PC-3 (cell line): ENCODE data around the gene AGAP1. TPM values are rescaled to one million over a fixed set of nuclear protein-coding genes. Genes with fewer than 3 reads are reported as not detected.

ENCODE experiments used
- ATAC-seq: fragments of 200-7000 bp; cut with Tn5 transposase; 2 replicates; pipeline ENCODE4 v1.9.1; 2020; ENCODE audit warnings: mild to moderate bottlenecking, moderate library complexity
- BruUV-seq: library from RNA; stranded (reverse); fragments of 400-500 nt; replicated peaks from 2 replicates; lab custom pipeline; 2021; lab: Mats Ljungman, UMichigan
- CTCF ChIA-PET: fragments of 300-600 bp; sonication (Branson Sonifier 250); formaldehyde crosslinking; loops from one replicate; lab custom pipeline; 2022; ENCODE audit warnings: antibody characterized with exemption; lab: Charles Lee
- POLR2A ChIA-PET: fragments of 300-600 bp; sonication (Branson Sonifier 250); formaldehyde crosslinking; loops from one replicate; lab custom pipeline; 2022; ENCODE audit warnings: antibody characterized with exemption; ENCODE audit not compliant: unreplicated experiment; lab: Charles Lee
- DNase-seq: peaks from one replicate; pipeline ENCODE4 v3.0.0-alpha.2; 2015
- H2AFZ ChIP-seq: fragments of 300-600 bp; sonication (generic); 2 replicates; pipeline ENCODE4 v1.6.0; 2016; ENCODE audit warnings: antibody characterized with exemption, low read length
- H3F3A ChIP-seq: fragments of 300-600 bp; sonication (generic); one replicate; pipeline ENCODE4 v1.6.0; 2017; ENCODE audit warnings: antibody characterized with exemption, low read length, control low read depth, mild to moderate bottlenecking; ENCODE audit not compliant: unreplicated experiment
- H3K27ac ChIP-seq: fragments of 300-600 bp; sonication (generic); 2 replicates; pipeline ENCODE4 v1.5.1; 2016; ENCODE audit warnings: mild to moderate bottlenecking, low read length
- H3K27me3 ChIP-seq: fragments of 300-600 bp; sonication (generic); 2 replicates; pipeline ENCODE4 v1.6.1; 2016; ENCODE audit warnings: low read length, mixed read lengths
- H3K36me3 ChIP-seq: fragments of 300-600 bp; sonication (generic); 2 replicates; pipeline ENCODE4 v1.6.1; 2016; ENCODE audit warnings: low read depth, mixed run types, low read length, mixed read lengths
- H3K4me1 ChIP-seq: fragments of 300-600 bp; sonication (generic); 2 replicates; pipeline ENCODE4 v1.5.1; 2016; ENCODE audit warnings: low read length; ENCODE audit not compliant: insufficient read depth
- H3K4me2 ChIP-seq: fragments of 300-600 bp; sonication (generic); 2 replicates; pipeline ENCODE4 v1.6.0; 2016; ENCODE audit warnings: low read length
- H3K4me3 ChIP-seq: fragments of 300-600 bp; sonication (generic); 2 replicates; pipeline ENCODE4 v1.5.1; 2016; ENCODE audit warnings: mild to moderate bottlenecking, low read length, mixed read lengths
- H3K79me2 ChIP-seq: fragments of 300-600 bp; sonication (generic); 2 replicates; pipeline ENCODE4 v1.6.1; 2017; ENCODE audit warnings: low read length, mixed read lengths
- H3K9ac ChIP-seq: fragments of 300-600 bp; sonication (generic); 2 replicates; pipeline ENCODE4 v1.6.0; 2016; ENCODE audit warnings: mild to moderate bottlenecking, low read length
- H3K9me2 ChIP-seq: fragments of 300-600 bp; sonication (generic); replicated peaks from 2 replicates; pipeline ENCODE4 v1.6.1; 2016; ENCODE audit warnings: mixed run types, low read length, mixed read lengths
- H3K9me3 ChIP-seq: fragments of 300-600 bp; sonication (generic); 2 replicates; pipeline ENCODE4 v1.6.1; 2016; ENCODE audit warnings: low read length, mixed read lengths
- H4K20me1 ChIP-seq: fragments of 300-600 bp; sonication (generic); 2 replicates; pipeline ENCODE4 v1.6.1; 2016; ENCODE audit warnings: low read length, mixed read lengths
- CTCF ChIP-seq: fragments of 300-600 bp; sonication (generic); conservative IDR thresholded peaks from 2 replicates; pipeline ENCODE4 v1.5.1; 2017; ENCODE audit warnings: antibody characterized with exemption, low read depth, mild to moderate bottlenecking, low read length
- EZH2 ChIP-seq: fragments of 300-600 bp; sonication (generic); IDR thresholded peaks from one replicate; pipeline ENCODE4 v1.6.1; 2017; ENCODE audit warnings: antibody characterized with exemption, mild to moderate bottlenecking, low read length; ENCODE audit not compliant: unreplicated experiment
- EZH2phosphoT487 ChIP-seq: fragments of 300-600 bp; sonication (generic); IDR thresholded peaks from 2 replicates; pipeline ENCODE4 v1.6.1; 2018; ENCODE audit warnings: mild to moderate bottlenecking, antibody characterized with exemption, low read length, borderline replicate concordance
- intact Hi-C: fragments of 100-400 bp; cut with micrococcal nuclease; formaldehyde crosslinking; loops from 2 replicates; pipeline ENCODE4 v1.9.0; 2023
- total RNA-seq: library from RNA; depleted of rRNA; stranded (reverse); fragments of >200 nt; gene quantifications from 2 replicates; pipeline ENCODE4 v1.2.3, GENCODE V29; 2014

Gene AGAP1
- total RNA-seq, 1 experiment from 2014 or later = 31.0 TPM

GRCh38 chr2:235773188-235773928 is 279.5 kb downstream of the AGAP1 start:
- TF ChIP-seq EZH2 (no peak), EZH2phosphoT487 (no peak), CTCF (no peak)
- ATAC-seq = no peak
- Histone ChIP-seq H3K9me3 (no peaks in the 10 kb centered on the region), H3K27me3 (no peaks in the 10 kb centered on the region), H3F3A (no peaks in the 10 kb centered on the region), H3K9ac (no peak overlapping the region), H3K27ac (no peak overlapping the region), H3K9me2 (no peaks in the 10 kb centered on the region), H3K36me3 (no peaks in the 10 kb centered on the region; the same call in 1 of the 2 replicates), H4K20me1 (no peaks in the 10 kb centered on the region), H3K79me2 (no peaks in the 10 kb centered on the region), H3K4me3 (no peak overlapping the region), H2AFZ (no peak overlapping the region), H3K4me1 (no peaks in the 10 kb centered on the region), H3K4me2 (no peak overlapping the region)
- POLR2A ChIA-PET = no interaction called here
- DNase-seq = no peak
- CTCF ChIA-PET = no interaction called here
- intact Hi-C loops = no loop called here
- BruUV-seq = no TSS peak

- H3K27ac ChIP-seq = no peak overlapping the region
- intact Hi-C loops = no loop called here
- no peaks in the 10 kb centered on the region for H3K27me3 ChIP-seq
- no TSS peak for BruUV-seq
- POLR2A ChIA-PET = no interaction called here
- no peaks in the 10 kb centered on the region for H3K9me3 ChIP-seq
- no peak overlapping the region for H2AFZ ChIP-seq
- H3F3A ChIP-seq = no peaks in the 10 kb centered on the region
- H3K4me3 ChIP-seq = no peak overlapping the region
- CTCF ChIA-PET = no interaction called here
- ATAC-seq = no peak
- no peak overlapping the region for H3K4me2 ChIP-seq
- H3K79me2 ChIP-seq = no peaks in the 10 kb centered on the region
- H3K9ac ChIP-seq = no peak overlapping the region
- H3K36me3 ChIP-seq = no peaks in the 10 kb centered on the region; the same call in 1 of the 2 replicates
- no peaks in the 10 kb centered on the region for H4K20me1 ChIP-seq
- H3K9me2 ChIP-seq = no peaks in the 10 kb centered on the region
- H3K4me1 ChIP-seq = no peaks in the 10 kb centered on the region
- TF ChIP-seq EZH2 (no peak), CTCF (no peak), EZH2phosphoT487 (no peak)
- DNase-seq = no peak
Measured at GRCh38 chr2:235774153-235774870, 280.5 kb downstream of the AGAP1 start.

- Histone ChIP-seq H3K27me3 (no peaks in the 10 kb centered on the region), H3K9ac (no peak overlapping the region), H4K20me1 (no peaks in the 10 kb centered on the region), H3K36me3 (no peaks in the 10 kb centered on the region; the same call in 1 of the 2 replicates), H3K4me2 (no peak overlapping the region), H3K9me3 (no peaks in the 10 kb centered on the region), H3K27ac (no peak overlapping the region), H2AFZ (no peak overlapping the region), H3K79me2 (no peaks in the 10 kb centered on the region), H3K4me3 (no peak overlapping the region), H3K9me2 (no peaks in the 10 kb centered on the region), H3F3A (no peaks in the 10 kb centered on the region), H3K4me1 (no peaks in the 10 kb centered on the region)
- intact Hi-C loops = no loop called here
- ChIA-PET POLR2A (no interaction called here), CTCF (interaction anchor here (0.5 to 1.1 kb wide), 2 partner anchors 10 to 533 kb away, joined by 3 to 6 read pairs; no protein-coding TSS in a partner anchor)
- TF ChIP-seq EZH2phosphoT487 (no peak), CTCF (no peak), EZH2 (no peak)
- DNase-seq (no peak), ATAC-seq (no peak)
- no TSS peak for BruUV-seq
Measured at GRCh38 chr2:235776531-235776930, 282.7 kb downstream of the AGAP1 start.
